ENCODE data around the gene SEZ6. TPM values are rescaled to one million over a fixed set of nuclear protein-coding genes. Genes with fewer than 3 reads are reported as not detected.

Gene SEZ6
- polyA plus RNA-seq, 1 donor: 0.12 TPM

- no peak for DNase-seq
These were observed 31.9 kb upstream of the SEZ6 start for GRCh38 chr17:29037739-29038084.

GRCh38 chr17:29036584-29036983 is 30.8 kb upstream of the SEZ6 start:
- DNase-seq: no peak

GRCh38 chr17:29034510-29034909 is 28.7 kb upstream of the SEZ6 start:
- no peak for DNase-seq

GRCh38 chr17:29032857-29033197 is 27.0 kb upstream of the SEZ6 start:
- DNase-seq: no peak

- DNase-seq: no peak
These were observed 26.4 kb upstream of the SEZ6 start for GRCh38 chr17:29032013-29032856.

- DNase-seq: no peak
These were observed 25.7 kb upstream of the SEZ6 start for GRCh38 chr17:29031488-29031887.

GRCh38 chr17:29024316-29024952 is 18.6 kb upstream of the SEZ6 start:
- no peak for DNase-seq

GRCh38 chr17:29022074-29022473 is 16.2 kb upstream of the SEZ6 start:
- no peak for DNase-seq

GRCh38 chr17:29021226-29021625 is 15.4 kb upstream of the SEZ6 start:
- no peak for DNase-seq

GRCh38 chr17:29020576-29020975 is 14.7 kb upstream of the SEZ6 start:
- DNase-seq: no peak

- DNase-seq: no peak
These were observed 13.8 kb upstream of the SEZ6 start for GRCh38 chr17:29019475-29020181.

GRCh38 chr17:29018788-29019474 is 13.1 kb upstream of the SEZ6 start:
- no peak for DNase-seq

GRCh38 chr17:29016345-29017210 is 10.7 kb upstream of the SEZ6 start:
- no peak for DNase-seq

- no peak for DNase-seq
These were observed 8.9 kb upstream of the SEZ6 start for GRCh38 chr17:29014716-29015115.

- no peak for DNase-seq
These were observed 6.7 kb upstream of the SEZ6 start for GRCh38 chr17:29012535-29012934.

GRCh38 chr17:29010586-29010985 is 4.8 kb upstream of the SEZ6 start:
- no peak for DNase-seq

GRCh38 chr17:29010129-29010528 is 4.3 kb upstream of the SEZ6 start:
- no peak for DNase-seq

GRCh38 chr17:29008591-29008990 is 2.8 kb upstream of the SEZ6 start:
- no peak for DNase-seq

GRCh38 chr17:29007860-29008455 is 2.1 kb upstream of the SEZ6 start:
- DNase-seq: no peak

- DNase-seq: no peak
These were observed 1.6 kb upstream of the SEZ6 start for GRCh38 chr17:29007456-29007855.

- DNase-seq: no peak
These were observed 1.6 kb downstream of the SEZ6 start for GRCh38 chr17:29004081-29004692.
